ENCODE data around the gene FXYD5. TPM values are rescaled to one million over a fixed set of nuclear protein-coding genes. Genes with fewer than 3 reads are reported as not detected.

The FXYD5 gene
- total and polyA plus RNA-seq, 2 donors (not counting 1 experiment from before 2014, with no cell fraction given): 310 to 390 TPM

- H3K9ac ChIP-seq (ENCODE audit: low read length): no peak overlapping the region
- Mint-ChIP-seq H3K9me3 (ENCODE audit: insufficient read depth) (peaks cover 2% of the 10 kb centered on the region), H3K27ac (no peak overlapping the region), H3K4me1 (peaks cover 39% of the 10 kb centered on the region), H3K27me3 (no peaks in the 10 kb centered on the region), H3K4me3 (no peak overlapping the region)
- no peaks in the 10 kb centered on the region for H3K36me3 ChIP-seq (replicated peaks in 1 of 2; ENCODE audit: control extremely low read depth in 1 of 2, control insufficient read depth in 1 of 2, extremely low read depth in 1 of 2, insufficient read depth in 2 of 2, low read length in 1 of 2)
- H2AFZ ChIP-seq (ENCODE audit: insufficient read depth, low read depth, low read length, poor library complexity, severe bottlenecking): no peak overlapping the region
- peaks cover 0 to 15% (median 0%) of the 10 kb centered on the region in 3 donors for H3K9me3 ChIP-seq (ENCODE audit: control extremely low read depth in 1 of 3, control insufficient read depth in 2 of 3, insufficient read depth in 1 of 3, low read length in 2 of 3)
- no peak overlapping the region for H3K4me3 ChIP-seq (ENCODE audit: control extremely low read depth in 1 of 5, extremely low read depth in 1 of 5, insufficient read depth in 1 of 5, low read depth in 2 of 5, low read length in 4 of 5)
- no peaks in the 10 kb centered on the region for H3K79me2 ChIP-seq (ENCODE audit: control insufficient read depth, insufficient read depth, low read length)
- DNase-seq: no peak
- H4K20me1 ChIP-seq (ENCODE audit: control insufficient read depth, insufficient read depth, low read length, poor library complexity, severe bottlenecking): no peaks in the 10 kb centered on the region
- H3K4me2 ChIP-seq (replicated peaks; ENCODE audit: low read depth, low read length, poor library complexity, severe bottlenecking): no peak overlapping the region
- CTCF ChIA-PET: interaction anchor here (0.7 to 4.4 kb wide), 6 partner anchors 15 to 84 kb away, joined by 3 to 64 read pairs (median 5); partner anchors contain the start of genes FXYD7 and LGI4
- ATAC-seq (ENCODE audit: low read depth): no peak
- TF ChIP-seq CTCF (IDR thresholded peaks at IDR 0.05) (no peak), EZH2 (IDR thresholded peaks at IDR 0.05; ENCODE audit: borderline replicate concordance, insufficient read depth, low read depth, low read length, poor library complexity, severe bottlenecking) (no peak)
- peaks cover 29 to 31% of the 10 kb centered on the region in 2 donors for H3K4me1 ChIP-seq (ENCODE audit: control insufficient read depth in 2 of 2, insufficient read depth in 2 of 2, low read length in 2 of 2)
- WGBS (ENCODE audit: insufficient coverage): no CpG with 5 or more reads among the region's 1 CpG
- H3K27ac ChIP-seq (ENCODE audit: low read length in 2 of 2): no peak overlapping the region
- H3K27me3 ChIP-seq (replicated peaks in 1 of 4; ENCODE audit: control extremely low read depth in 1 of 4, control insufficient read depth in 3 of 4, insufficient read depth in 4 of 4, low read length in 3 of 4): no peaks in the 10 kb centered on the region
- POLR2A ChIA-PET: interaction anchor here (0.6 kb wide), 1 partner anchor 76 kb away, joined by 3 read pairs; the partner anchor contains the start of gene FXYD7
- intact Hi-C loops (cut with micrococcal nuclease): no loop called here
Measured at GRCh38 chr19:35219008-35219407, 64.5 kb downstream of the FXYD5 start.

Small RNAs within 50 kb of the gene (small RNA-seq; reads per million reads assigned to genes)
- not detected for gene AC020907.2 (ENCODE audit: insufficient read length, low read depth, low replicate concordance)

Other genes starting within 250 kb of the FXYD5 start
- gene ZNF30, start 227.8 kb upstream of the FXYD5 start, total RNA-seq: 3.3 and 5.1 TPM in 2 replicates
- gene ZNF30, start 227.8 kb upstream of the FXYD5 start, polyA plus RNA-seq: 2.5 and 3.3 TPM in 2 replicates
- gene ZNF792, start 190.5 kb upstream of the FXYD5 start, total RNA-seq: 10.9 and 11.2 TPM in 2 replicates
- 2.6 and 3.8 TPM in 2 replicates for gene ZNF792, start 190.5 kb upstream of the FXYD5 start, polyA plus RNA-seq
- gene GRAMD1A, start 154.4 kb upstream of the FXYD5 start, total RNA-seq: 102 TPM in 2 replicates
- gene GRAMD1A, start 154.4 kb upstream of the FXYD5 start, polyA plus RNA-seq: 83.8 and 90.5 TPM in 2 replicates
- gene SCN1B, start 124.3 kb upstream of the FXYD5 start, total RNA-seq: 0.49 and 0.52 TPM in 2 replicates
- gene SCN1B, start 124.3 kb upstream of the FXYD5 start, polyA plus RNA-seq: 0.72 and 1.3 TPM in 2 replicates
- gene HPN, start 113.0 kb upstream of the FXYD5 start, total RNA-seq: not detected in 2 replicates
- 0.30 TPM in 1 of 2 replicates, not detected in the other for gene HPN, start 113.0 kb upstream of the FXYD5 start, polyA plus RNA-seq
- not detected in 2 replicates for gene FXYD3, start 38.9 kb upstream of the FXYD5 start, total RNA-seq
- not detected in 2 replicates for gene FXYD3, start 38.9 kb upstream of the FXYD5 start, polyA plus RNA-seq
- 0.59 and 0.70 TPM in 2 replicates for gene LGI4, start 19.7 kb upstream of the FXYD5 start, total RNA-seq
- 0.40 and 0.74 TPM in 2 replicates for gene LGI4, start 19.7 kb upstream of the FXYD5 start, polyA plus RNA-seq
- gene FXYD1, start 15.9 kb upstream of the FXYD5 start, total RNA-seq: 3.8 and 4.7 TPM in 2 replicates
- 2.6 and 3.1 TPM in 2 replicates for gene FXYD1, start 15.9 kb upstream of the FXYD5 start, polyA plus RNA-seq
- 27.4 and 32.1 TPM in 2 replicates for gene FXYD7, start 11.5 kb upstream of the FXYD5 start, total RNA-seq
- 3.8 and 6.3 TPM in 2 replicates for gene FXYD7, start 11.5 kb upstream of the FXYD5 start, polyA plus RNA-seq
- gene FAM187B, start 74.0 kb downstream of the FXYD5 start, total RNA-seq: 0.25 TPM in 1 of 2 replicates, not detected in the other
- gene FAM187B, start 74.0 kb downstream of the FXYD5 start, polyA plus RNA-seq: not detected in 2 replicates
- 45.3 and 46.5 TPM in 2 replicates for gene LSR, start 94.3 kb downstream of the FXYD5 start, total RNA-seq
- gene LSR, start 94.3 kb downstream of the FXYD5 start, polyA plus RNA-seq: 29.9 and 37.2 TPM in 2 replicates
- 314 and 318 TPM in 2 replicates for gene USF2, start 114.2 kb downstream of the FXYD5 start, total RNA-seq
- 357 and 377 TPM in 2 replicates for gene USF2, start 114.2 kb downstream of the FXYD5 start, polyA plus RNA-seq
- 2.5 and 3.0 TPM in 2 replicates for gene HAMP, start 127.8 kb downstream of the FXYD5 start, total RNA-seq
- gene HAMP, start 127.8 kb downstream of the FXYD5 start, polyA plus RNA-seq: 0.70 and 1.4 TPM in 2 replicates
- 0.12 TPM in 1 of 2 replicates, not detected in the other for gene MAG, start 137.4 kb downstream of the FXYD5 start, total RNA-seq
- gene MAG, start 137.4 kb downstream of the FXYD5 start, polyA plus RNA-seq: 0.30 and 0.58 TPM in 2 replicates
- 692 and 698 TPM in 2 replicates for gene CD22, start 174.5 kb downstream of the FXYD5 start, total RNA-seq
- gene CD22, start 174.5 kb downstream of the FXYD5 start, polyA plus RNA-seq: 1,437 and 1,715 TPM in 2 replicates
- gene FFAR1, start 193.2 kb downstream of the FXYD5 start, total RNA-seq: 3.0 and 3.3 TPM in 2 replicates
- 17.9 and 118 TPM in 2 replicates for gene FFAR1, start 193.2 kb downstream of the FXYD5 start, polyA plus RNA-seq
- not detected in 2 replicates for gene FFAR3, start 203.7 kb downstream of the FXYD5 start, total RNA-seq
- 0.63 and 4.1 TPM in 2 replicates for gene FFAR3, start 203.7 kb downstream of the FXYD5 start, polyA plus RNA-seq
- not detected in 2 replicates for gene GPR42, start 216.3 kb downstream of the FXYD5 start, total RNA-seq
- gene GPR42, start 216.3 kb downstream of the FXYD5 start, polyA plus RNA-seq: 0.10 and 3.5 TPM in 2 replicates

All from B cell (primary cell).